Thyroid gland (tissue), 4 donors: ENCODE data around the gene QRICH2. TPM values are rescaled to one million over a fixed set of nuclear protein-coding genes. Genes with fewer than 3 reads are reported as not detected.

Source experiments
- DNase-seq, 2 donors: peaks; one replicate each; pipeline ENCODE4 v3.0.0-alpha.2; 2019
- H3K27ac ChIP-seq, 3 donors: fragments of 200-600 bp; sonication (generic); 1 replicate in 2 of 3; 2 replicates in 1 of 3; pipeline ENCODE4 v1.5.1; 2016 to 2019; ENCODE audit warnings: mild to moderate bottlenecking in 1 of 3, moderate library complexity in 1 of 3
- H3K27me3 ChIP-seq: fragments of 200-600 bp; sonication (generic); one replicate; pipeline ENCODE4 v1.5.1; 2019
- H3K36me3 ChIP-seq, 2 donors: fragments of 200-600 bp; sonication (generic); one replicate each; pipeline ENCODE4 v1.5.1; 2016 to 2019
- H3K4me1 ChIP-seq, 2 donors: fragments of 200-600 bp; sonication (generic); one replicate each; pipeline ENCODE4 v1.5.1; 2017 to 2019
- H3K4me3 ChIP-seq, 3 donors: fragments of 200-600 bp; sonication (generic); replicated peaks in 1 of 3; 1 replicate in 2 of 3; 2 replicates in 1 of 3; pipeline ENCODE4 v1.5.1; 2016; ENCODE audit warnings: mild to moderate bottlenecking in 1 of 3
- H3K9me3 ChIP-seq: fragments of 200-600 bp; sonication (generic); one replicate; pipeline ENCODE4 v1.5.1; 2017
- CTCF ChIP-seq, 6 experiments: fragments of 200-600 bp in 3 of 6; fragments of 450-650 bp in 3 of 6; sonication (generic) in 3 of 6; IDR thresholded peaks; one replicate each; pipeline ENCODE4 v1.5.1; 2016 to 2019; ENCODE audit warnings: antibody characterized with exemption in 6 of 6, mild to moderate bottlenecking in 2 of 6, inconsistent platforms in 1 of 6, moderate library complexity in 1 of 6
- POLR2A ChIP-seq, 2 donors: fragments of 450-650 bp; IDR thresholded peaks; one replicate each; pipeline ENCODE4 v1.6.1; 2017; ENCODE audit warnings: antibody characterized with exemption in 2 of 2, mild to moderate bottlenecking in 2 of 2, moderate library complexity in 1 of 2
- WGBS, 2 donors: methylation state at CpG; one replicate each; pipeline ENCODE4 v1.1.5; 2017; 5-methylcytosine and 5-hydroxymethylcytosine counted together
- intact Hi-C: fragments of 100-400 bp; cut with DNase I; formaldehyde crosslinking; loops from one replicate; pipeline ENCODE4 v1.15.1; 2023
- total RNA-seq, 4 donors: library from RNA; depleted of rRNA; stranded (reverse); fragments of >200 nt; gene quantifications; one replicate each; pipeline ENCODE4 v1.2.3, GENCODE V29; 2016

Gene QRICH2
- total RNA-seq, 4 donors from 2014 or later = 6.6 to 14.3 (median 9.9) TPM

GRCh38 chr17:76243826-76244679 is 64.0 kb downstream of the QRICH2 start:
- H3K36me3 ChIP-seq = no peaks in the 10 kb centered on the region
- no peaks in the 10 kb centered on the region for H3K9me3 ChIP-seq
- intact Hi-C loops = no loop called here
- 89 to 90% methylated on average over 12 of the region's 12 CpGs for WGBS, 2 donors
- no peak overlapping the region for H3K4me3 ChIP-seq
- H3K27ac ChIP-seq = no peak overlapping the region
- H3K4me1 ChIP-seq = peaks cover 11 to 16% of the 10 kb centered on the region in 2 donors
- no peak for TF ChIP-seq POLR2A (IDR thresholded peaks at IDR 0.05)
- TF ChIP-seq CTCF (IDR thresholded peaks at IDR 0.05) = no peak
- no peaks in the 10 kb centered on the region for H3K27me3 ChIP-seq
- no peak for DNase-seq

- H3K27me3 ChIP-seq = no peaks in the 10 kb centered on the region
- intact Hi-C loops = no loop called here
- no peak for TF ChIP-seq POLR2A (IDR thresholded peaks at IDR 0.05)
- no peak for TF ChIP-seq CTCF (IDR thresholded peaks at IDR 0.05)
- WGBS, 2 donors = 97 to 99% methylated on average over 15 of the region's 15 CpGs
- no peaks in the 10 kb centered on the region for H3K9me3 ChIP-seq
- DNase-seq = no peak
- H3K4me3 ChIP-seq = no peak overlapping the region
- no peak overlapping the region for H3K27ac ChIP-seq
- H3K36me3 ChIP-seq = no peaks in the 10 kb centered on the region
- H3K4me1 ChIP-seq = peaks cover 11 to 16% of the 10 kb centered on the region in 2 donors
Observed at GRCh38 chr17:76241691-76242255, 66.3 kb downstream of the QRICH2 start.

- WGBS, 2 donors = 11 to 13% methylated on average over 12 of the region's 12 CpGs
- peak; percentile 46 to 48 for DNase-seq
- intact Hi-C loops = no loop called here
- Histone ChIP-seq H3K4me3 (peak overlapping the region in 2 of 3 donors; percentile 42 to 48), H3K27ac (no peak overlapping the region), H3K27me3 (no peaks in the 10 kb centered on the region), H3K36me3 (no peaks in the 10 kb centered on the region), H3K4me1 (peaks cover 11 to 16% of the 10 kb centered on the region in 2 donors), H3K9me3 (no peaks in the 10 kb centered on the region)
- TF ChIP-seq CTCF (IDR thresholded peaks at IDR 0.05) (no peak), POLR2A (IDR thresholded peaks at IDR 0.05) (no peak)
Observed at GRCh38 chr17:76241204-76241538, 66.9 kb downstream of the QRICH2 start.

GRCh38 chr17:76240461-76241203 is 67.4 kb downstream of the QRICH2 start, which contains the start of gene RNF157:
Gene RNF157, minus strand, starts transcription at chr17:76240493. Its CDS starts 253 bp downstream, at chr17:76240240.
- 0% methylated on average over 7 to 33 of the region's 102 CpGs for WGBS, 2 donors
- H3K9me3 ChIP-seq = no peaks in the 10 kb centered on the region
- intact Hi-C loops = no loop called here
- peaks cover 11 to 16% of the 10 kb centered on the region in 2 donors for H3K4me1 ChIP-seq
- no peak within 1 kb of the TSS for H3K27ac ChIP-seq
- TF ChIP-seq POLR2A (IDR thresholded peaks at IDR 0.05) = peak in 1 of 2 donors; percentile 34
- no peak for TF ChIP-seq CTCF (IDR thresholded peaks at IDR 0.05)
- no peaks in the 10 kb centered on the region for H3K27me3 ChIP-seq
- peak; percentile 58 to 62 for DNase-seq
- H3K36me3 ChIP-seq = no peaks in the 10 kb centered on the region
- H3K4me3 ChIP-seq = peak within 1 kb of the TSS in 2 of 3 donors; percentile 42 to 48
